GM19397 (cell line): ENCODE measurements around the gene SHKBP1.

Experiments
- ATAC-seq: cut with Tn5 transposase; IDR thresholded peaks from one replicate; pipeline ENCODE4 v1.9.1; 2021; ENCODE audit warnings: mild to moderate bottlenecking, moderate library complexity; ENCODE audit not compliant: unreplicated experiment

The SHKBP1 gene

DNA sequence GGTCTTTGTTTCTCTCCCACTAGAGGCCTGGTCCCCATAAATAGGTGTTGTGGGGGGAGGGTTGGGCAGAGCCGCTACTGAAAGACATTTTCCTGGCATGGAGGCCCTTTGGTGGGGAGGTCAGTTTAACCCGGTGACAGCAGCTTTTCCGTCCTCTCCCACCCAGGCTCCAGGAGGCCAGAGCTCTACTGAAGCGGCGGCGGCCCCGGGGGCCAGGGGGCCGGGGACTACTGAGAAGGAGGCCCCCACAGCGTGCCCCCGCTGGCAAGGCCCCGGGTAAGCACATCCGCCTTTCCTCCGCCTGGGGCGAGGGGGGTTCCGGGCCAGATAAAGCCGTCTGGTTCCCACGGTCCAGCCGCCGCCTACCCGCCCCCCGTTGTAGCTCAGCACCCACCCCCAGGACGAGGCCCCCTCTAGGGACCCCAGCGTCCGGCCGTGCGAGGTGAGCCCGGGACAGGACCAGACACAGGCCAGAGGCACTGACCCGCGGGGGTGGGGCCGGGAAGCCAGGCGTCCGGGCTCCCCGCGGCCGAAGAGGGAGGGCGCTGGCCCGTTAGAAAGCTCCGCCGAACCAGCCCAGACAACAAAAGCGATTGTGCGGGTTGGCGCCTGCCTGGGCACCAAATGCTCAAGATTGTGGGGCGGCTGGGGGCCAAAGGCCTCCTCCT lies 23.4 kb downstream of the SHKBP1 start:
- no peak for ATAC-seq

GRCh38 chr19:40600570-40601133 lies 24.0 kb downstream of the SHKBP1 start:
- no peak for ATAC-seq

DNA sequence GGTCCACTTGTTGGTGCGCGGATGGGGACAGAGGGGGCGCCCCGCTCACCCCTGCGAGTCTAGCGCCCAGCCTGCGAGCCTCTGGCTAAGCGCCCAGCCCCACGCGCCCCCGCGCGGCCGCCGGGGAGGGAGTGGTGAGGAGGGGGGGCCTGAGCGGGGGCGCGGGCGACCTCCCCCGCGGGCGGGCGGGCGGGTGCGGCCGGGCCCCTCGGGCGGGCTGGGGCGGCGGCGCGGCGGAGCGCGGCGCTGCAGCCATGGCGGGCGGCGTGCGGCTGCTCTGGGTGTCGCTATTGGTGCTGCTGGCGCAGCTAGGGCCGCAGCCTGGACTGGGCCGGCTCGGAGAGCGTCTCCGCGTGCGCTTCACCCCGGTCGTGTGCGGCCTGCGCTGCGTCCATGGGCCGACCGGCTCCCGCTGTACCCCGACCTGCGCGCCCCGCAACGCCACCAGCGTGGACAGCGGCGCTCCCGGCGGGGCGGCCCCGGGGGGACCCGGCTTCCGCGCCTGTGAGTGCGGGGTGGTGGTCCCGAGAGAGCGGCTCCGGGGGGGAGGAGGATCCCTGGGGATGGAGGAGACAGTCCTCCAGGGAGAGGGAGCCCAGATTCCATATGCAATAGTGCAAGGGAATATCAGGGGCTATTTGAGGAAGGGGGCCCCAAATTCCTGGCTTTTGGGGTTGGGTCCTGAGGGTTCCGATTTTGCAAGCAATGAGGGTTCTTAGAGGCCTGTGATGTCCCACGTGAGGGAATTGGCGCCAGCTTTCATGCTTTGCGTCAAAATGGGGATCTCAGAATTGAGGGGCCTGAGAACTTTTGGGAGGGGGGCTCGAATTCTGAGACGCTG lies 24.7 kb downstream of the SHKBP1 start, which contains the start of gene LTBP4:
Gene LTBP4, plus strand, starts transcription at position 236 of the 841 bp plus-strand sequence. Its CDS starts 19 bp downstream, at position 255.
- no peak for ATAC-seq

DNA sequence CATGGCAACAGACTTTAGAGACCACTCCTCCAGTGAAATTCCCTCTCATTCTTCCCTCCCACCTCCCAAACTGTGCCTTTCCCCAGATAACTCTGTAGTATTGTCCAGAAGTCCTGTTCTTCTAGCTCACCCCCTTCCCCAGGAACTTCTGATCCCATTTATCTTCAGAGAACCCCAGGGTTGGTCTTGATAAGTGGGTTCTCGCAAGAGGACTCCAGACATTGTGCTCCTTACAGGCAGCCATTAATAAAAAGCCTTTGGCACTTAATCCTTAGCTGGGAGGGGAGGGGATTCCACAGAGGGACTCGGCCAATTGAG lies 26.4 kb downstream of the SHKBP1 start:
- ATAC-seq: no peak

- ATAC-seq: peak; percentile 65
These were observed 26.9 kb downstream of the SHKBP1 start for GRCh38 chr19:40603389-40604170.

- no peak for ATAC-seq
These were observed 27.5 kb downstream of the SHKBP1 start for GRCh38 chr19:40604171-40604646.

GRCh38 chr19:40604647-40605215 lies 28.1 kb downstream of the SHKBP1 start:
- ATAC-seq: no peak

- peak; percentile 27 for ATAC-seq
These were observed 28.7 kb downstream of the SHKBP1 start for GRCh38 chr19:40605216-40605971.

DNA sequence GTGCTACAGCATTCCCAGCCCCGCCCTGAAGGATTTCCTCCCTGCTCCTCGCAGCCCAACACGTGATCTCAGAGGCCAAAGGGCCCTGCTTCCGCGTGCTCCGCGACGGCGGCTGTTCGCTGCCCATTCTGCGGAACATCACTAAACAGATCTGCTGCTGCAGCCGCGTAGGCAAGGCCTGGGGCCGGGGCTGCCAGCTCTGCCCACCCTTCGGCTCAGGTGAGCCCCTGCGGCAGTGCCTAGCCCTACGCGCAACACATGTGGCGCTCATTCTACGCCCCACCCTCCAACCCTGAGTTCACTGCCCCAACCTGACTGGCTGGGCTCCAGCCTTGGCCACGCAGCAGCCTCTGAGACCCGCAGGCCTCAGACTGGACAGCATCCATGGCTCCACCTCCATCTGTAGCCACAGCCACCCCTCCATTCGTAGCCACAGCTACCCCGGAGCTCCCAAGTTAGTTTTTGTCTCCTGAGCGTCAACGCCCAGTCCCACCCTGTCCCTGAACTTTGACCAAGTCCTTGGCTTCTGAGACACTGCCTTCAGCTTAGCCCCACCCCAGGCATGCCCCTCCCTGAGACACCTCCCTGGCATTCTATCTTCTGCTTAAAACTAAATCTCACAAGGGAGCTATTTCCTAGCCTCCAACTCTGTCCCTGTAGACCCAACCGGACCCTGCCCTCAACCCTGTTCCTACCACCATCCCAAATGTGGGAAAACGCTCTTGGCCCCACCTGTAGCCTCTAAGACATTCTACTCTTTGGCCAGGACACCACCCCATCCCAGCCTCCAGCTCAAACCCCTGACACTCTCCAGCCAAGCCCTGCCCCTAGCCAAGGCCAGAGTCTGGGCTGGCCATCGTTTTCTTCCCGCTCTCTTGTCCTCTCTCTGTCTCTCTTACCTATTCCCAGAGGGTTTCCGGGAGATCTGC lies 30.9 kb downstream of the SHKBP1 start:
- ATAC-seq: no peak

DNA sequence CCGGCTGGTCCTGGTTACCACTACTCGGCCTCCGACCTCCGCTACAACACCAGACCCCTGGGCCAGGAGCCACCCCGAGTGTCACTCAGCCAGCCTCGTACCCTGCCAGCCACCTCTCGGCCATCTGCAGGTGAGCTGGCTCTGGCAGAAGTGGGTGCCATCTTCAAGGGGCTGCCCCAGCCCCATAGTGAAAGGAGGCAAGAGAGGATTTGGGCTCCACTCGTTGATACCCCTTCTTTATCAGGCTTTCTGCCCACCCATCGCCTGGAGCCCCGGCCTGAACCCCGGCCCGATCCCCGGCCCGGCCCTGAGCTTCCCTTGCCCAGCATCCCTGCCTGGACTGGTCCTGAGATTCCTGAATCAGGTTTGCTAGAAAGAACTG lies 31.6 kb downstream of the SHKBP1 start:
- no peak for ATAC-seq

- ATAC-seq: no peak
These were observed 32.3 kb downstream of the SHKBP1 start for GRCh38 chr19:40608957-40609356.

DNA sequence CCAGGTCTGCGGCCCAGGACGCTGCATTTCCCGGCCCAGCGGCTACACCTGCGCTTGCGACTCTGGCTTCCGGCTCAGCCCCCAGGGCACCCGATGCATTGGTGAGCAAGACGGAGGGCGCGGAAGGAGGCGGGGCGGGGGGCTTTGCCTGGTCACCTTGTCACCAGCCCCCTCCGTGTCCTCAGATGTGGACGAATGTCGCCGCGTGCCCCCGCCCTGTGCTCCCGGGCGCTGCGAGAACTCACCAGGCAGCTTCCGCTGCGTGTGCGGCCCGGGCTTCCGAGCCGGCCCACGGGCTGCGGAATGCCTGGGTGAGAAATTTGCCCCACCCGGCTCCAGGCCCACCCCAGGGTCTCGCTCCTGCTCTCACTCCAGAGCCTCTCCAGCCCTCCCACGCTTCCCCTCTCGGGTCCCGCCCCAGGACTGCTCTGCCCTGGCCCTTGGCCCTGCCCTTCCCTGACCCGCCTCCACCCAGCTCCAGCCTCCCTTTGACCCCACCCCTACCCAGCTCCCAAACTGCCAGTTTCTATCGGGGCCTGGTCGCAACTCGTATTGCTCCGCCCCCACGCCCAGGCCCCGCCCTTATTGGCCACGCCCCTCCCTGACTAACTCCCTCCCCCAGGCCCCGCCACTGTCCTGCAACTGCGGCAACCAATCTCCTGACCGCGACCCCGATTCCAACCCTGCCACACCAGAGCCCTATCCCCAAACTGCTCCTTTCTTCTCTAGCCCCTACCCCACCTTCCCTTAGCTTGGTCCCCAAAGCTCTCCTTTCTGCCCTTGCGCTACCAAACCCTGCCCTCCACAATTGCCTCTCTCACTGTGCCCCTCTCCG lies 33.1 kb downstream of the SHKBP1 start:
- ATAC-seq: peak; percentile 43

DNA sequence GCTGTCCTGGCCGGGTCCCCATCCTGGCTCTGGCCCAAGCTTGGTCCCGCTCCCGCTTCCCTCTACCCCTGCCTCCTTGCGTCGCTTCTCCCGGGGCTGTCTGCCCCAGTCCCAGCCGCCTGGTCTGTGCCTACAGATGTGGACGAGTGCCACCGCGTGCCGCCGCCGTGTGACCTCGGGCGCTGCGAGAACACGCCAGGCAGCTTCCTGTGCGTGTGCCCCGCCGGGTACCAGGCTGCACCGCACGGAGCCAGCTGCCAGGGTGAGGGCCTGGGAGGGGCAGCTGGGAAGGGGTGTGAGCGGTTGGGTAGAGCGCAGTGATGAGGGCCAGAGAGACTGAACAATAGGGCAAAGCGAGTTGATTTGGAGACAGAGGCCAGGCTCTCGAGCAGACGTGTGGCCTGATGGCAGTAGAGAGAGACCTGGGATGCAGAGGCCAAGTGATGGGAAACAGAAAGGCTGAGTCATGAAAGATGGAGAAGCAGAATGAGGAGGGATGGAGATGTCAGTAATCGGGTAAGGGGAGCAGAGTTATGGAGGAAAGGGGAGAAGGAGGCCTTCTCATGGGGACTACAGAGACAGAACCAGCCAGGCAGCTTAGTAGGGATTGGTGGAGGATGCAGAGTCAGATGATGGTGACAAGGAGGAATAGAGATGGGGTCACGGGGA lies 33.9 kb downstream of the SHKBP1 start:
- ATAC-seq: no peak

- no peak for ATAC-seq
These were observed 34.4 kb downstream of the SHKBP1 start for GRCh38 chr19:40611096-40611495.

DNA sequence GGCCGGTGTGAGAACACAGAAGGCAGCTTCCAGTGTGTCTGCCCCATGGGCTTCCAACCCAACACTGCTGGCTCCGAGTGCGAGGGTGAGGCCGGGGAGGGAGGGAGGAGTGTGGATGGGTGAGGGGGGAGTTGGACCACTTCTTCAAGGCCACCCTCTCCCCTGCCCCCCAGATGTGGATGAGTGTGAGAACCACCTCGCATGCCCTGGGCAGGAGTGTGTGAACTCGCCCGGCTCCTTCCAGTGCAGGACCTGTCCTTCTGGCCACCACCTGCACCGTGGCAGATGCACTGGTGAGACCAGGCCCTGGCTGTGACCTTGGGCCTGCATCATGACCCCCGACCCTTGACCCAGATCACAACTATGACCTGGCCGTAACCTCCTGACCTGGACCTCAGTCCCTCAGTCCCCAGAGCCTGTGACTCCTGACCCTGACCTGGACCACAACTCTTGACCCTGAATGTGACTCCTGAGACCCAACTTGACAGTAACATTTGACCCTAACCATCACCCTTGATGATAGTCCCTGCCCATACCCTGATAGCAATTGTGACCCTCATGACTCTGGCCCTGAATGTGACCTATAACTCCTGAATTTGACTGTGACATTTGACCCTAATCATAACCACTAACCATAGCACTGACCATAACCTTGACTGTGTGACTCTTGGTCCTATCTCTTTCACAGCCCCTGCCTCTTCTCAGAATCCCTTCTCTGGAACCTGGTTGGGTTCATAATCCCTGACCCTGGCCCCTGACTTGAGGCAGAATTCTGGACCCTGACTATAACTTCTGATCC lies 35.4 kb downstream of the SHKBP1 start:
- ATAC-seq: no peak

DNA sequence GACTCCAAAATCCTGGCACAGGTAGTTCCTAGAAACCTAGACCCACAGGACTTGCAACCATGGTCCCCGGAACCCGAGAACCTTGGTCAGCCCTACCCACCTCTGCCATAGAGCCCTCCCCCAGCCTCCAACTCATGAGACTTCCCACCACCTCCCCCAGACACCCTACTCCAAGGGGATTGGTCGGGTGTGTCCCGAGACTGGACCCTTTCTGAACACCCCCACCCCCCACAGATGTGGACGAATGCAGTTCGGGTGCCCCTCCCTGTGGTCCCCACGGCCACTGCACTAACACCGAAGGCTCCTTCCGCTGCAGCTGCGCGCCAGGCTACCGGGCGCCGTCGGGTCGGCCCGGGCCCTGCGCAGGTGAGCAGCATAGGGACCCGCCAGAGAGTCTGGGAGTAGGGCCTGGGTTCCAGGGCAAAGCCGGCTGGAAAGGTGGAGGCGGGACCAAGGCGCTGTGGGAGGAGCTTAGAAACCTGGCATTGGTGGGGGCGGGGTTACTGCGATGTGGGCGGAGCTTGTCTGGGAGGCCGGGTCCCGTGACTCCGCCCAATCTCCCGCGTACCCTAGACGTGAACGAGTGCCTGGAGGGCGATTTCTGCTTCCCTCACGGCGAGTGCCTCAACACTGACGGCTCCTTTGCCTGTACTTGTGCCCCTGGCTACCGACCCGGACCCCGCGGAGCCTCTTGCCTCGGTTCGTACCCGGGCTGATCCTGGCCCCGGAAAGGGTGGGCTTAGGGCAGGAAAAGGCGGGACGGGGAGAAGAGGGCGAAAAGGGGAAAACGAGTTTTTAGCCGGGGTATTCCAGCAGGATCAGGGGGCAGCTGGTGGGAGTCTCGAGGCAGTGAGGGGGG lies 36.4 kb downstream of the SHKBP1 start:
- ATAC-seq: no peak
